ENCODE measurements around the gene CDH15. TPM values are rescaled to one million over a fixed set of nuclear protein-coding genes. Genes with fewer than 3 reads are reported as not detected.
"Not testable (repeated sequence)": the region's sequence is repeated elsewhere in the genome, so short reads cannot be mapped to it uniquely, and the experiment has no call there.

The CDH15 gene
- polyA plus RNA-seq, 1 donor, result 2.7 TPM

DNA sequence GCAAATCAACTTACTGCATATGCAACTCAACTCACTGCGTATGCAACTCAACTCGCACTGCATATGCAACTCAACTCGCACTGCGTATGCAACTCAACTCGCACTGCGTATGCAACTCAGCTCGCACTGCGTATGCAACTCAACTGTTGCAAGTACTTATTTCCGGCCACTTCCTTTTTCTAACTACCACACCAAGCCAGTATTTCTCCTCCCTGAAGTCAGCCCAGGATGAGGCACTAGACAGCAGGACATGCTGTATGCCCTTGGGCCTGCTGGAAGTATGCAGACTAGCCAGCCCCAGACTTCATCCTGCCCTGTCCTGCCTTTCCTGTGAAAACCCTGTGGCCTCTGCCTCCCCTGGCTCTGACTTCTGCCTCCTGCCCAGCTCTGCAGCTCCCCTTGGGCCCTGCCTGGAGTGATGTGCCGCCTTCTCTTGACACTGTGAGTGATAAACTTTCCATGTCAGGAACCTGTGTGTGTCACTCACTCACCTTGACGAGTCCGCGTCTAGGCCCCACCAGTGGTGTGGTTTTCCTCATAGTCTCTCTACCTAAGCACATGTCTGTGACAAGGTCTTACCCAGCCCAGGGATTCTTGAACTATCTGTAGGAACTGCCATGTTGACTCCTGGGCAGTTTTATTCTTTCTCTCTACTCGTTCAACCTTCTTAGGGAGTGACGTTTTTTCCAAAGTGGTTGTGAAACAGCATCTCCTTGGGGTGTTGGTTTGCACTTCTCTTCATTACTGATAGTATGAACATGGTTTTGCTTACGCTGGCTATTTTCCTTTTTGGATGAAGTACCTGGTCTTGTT is 62.3 kb downstream of the CDH15 start:
- DNase-seq, result no peak

- no peak for DNase-seq
Measured at GRCh38 chr16:89237733-89238132, 66.2 kb downstream of the CDH15 start.

DNA sequence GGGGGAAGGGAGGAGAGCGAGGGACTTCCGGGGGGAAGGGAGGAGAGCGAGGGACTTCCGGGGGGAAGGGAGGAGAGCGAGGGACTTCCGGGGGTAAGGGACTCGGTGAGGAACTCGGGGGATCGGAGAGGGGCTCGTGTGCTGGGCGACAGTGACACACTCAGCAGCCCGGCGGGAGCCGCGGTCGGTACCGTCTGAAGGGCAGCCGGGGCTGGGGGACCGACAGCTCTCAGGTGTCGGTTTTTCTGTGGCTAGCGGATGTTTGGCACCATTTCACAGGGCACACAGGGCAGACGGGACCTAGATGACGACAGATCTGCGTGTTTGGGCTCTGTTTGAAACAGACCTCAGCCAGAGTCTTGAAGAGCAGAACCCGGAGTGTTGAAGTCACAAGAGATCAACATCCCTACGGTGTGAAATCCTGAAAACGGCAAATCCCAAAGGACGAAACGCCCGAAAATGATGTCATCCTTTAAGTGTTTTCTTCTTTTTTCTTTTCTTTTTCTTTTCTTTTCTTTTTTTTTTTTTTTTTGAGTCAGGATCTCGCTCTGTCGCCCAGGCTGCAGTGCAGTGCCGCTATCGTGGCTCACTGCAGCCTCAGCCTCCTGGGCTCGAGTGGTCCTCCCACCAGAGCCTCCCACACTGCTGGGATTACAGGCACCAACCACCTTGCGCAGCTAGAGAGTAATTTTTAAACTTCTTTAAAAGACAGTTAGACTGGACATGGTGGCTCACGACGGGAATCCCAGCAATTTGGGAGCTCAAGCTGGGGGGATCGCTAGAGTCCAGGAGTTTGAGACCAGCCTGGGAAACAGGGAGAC is 69.8 kb downstream of the CDH15 start:
- peak; percentile 72 for DNase-seq

DNA sequence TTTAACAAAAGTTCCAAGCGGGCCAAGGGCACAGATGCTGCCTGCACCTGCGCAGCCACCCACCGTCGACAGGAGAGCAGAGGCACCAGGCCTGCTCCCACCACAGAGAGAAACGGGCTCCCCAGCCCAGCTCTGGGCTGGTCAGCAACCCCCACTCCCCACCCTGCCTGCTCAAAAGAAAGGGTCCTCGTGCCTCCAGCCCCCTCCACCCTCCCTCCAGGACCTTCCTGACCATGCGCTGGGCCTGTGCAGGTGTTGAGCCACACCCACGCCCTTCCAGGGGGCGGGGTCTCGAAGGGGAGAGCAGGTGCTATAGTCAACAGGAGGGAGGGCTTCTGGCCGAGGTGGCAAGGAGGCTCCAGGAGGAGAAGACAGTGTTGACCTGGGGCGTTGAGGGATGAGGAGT is 71.2 kb downstream of the CDH15 start:
- DNase-seq, result no peak

- no peak for DNase-seq
Measured at GRCh38 chr16:89243664-89244063, 72.1 kb downstream of the CDH15 start.

DNA sequence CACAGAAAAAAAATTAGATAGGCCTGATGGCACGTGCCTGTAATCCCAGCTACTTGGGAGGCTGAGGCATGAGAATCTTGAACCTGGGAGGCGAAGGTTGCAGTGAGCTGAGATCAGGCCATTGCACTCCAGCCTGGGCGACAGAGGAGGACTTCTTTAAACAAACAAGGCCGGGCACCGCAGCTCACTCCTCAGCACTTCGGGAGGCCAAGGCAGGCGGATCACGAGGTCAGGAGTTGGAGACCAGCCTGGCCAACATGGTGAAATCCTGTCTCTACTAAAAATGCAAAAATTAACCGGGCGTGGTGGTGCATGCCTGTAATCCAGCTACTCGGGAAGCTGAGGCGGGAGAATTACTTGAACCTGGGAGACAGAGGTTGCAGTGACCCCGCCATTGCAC is 72.7 kb downstream of the CDH15 start:
- not testable (repeated sequence) for DNase-seq

- DNase-seq, result no peak
Measured at GRCh38 chr16:89244754-89245153, 73.2 kb downstream of the CDH15 start.

Other genes with a start within 250 kb of the CDH15 start
- gene CBFA2T3, start 194.5 kb upstream of the CDH15 start, polyA plus RNA-seq (ENCODE audit: insufficient read length), result 2.1 TPM
- 30.5 TPM for gene ACSF3, start 77.9 kb upstream of the CDH15 start, polyA plus RNA-seq (ENCODE audit: insufficient read length)
- 0.48 TPM for gene SLC22A31, start 28.8 kb downstream of the CDH15 start, polyA plus RNA-seq (ENCODE audit: insufficient read length)
- 7.0 TPM for gene ZNF778, start 46.0 kb downstream of the CDH15 start, polyA plus RNA-seq (ENCODE audit: insufficient read length)